Purkinje cell (primary cell): Measurements from ENCODE around the gene FANCB. TPM values are rescaled to one million over a fixed set of nuclear protein-coding genes. Genes with fewer than 3 reads are reported as not detected.

Experiments
- polyA plus RNA-seq: library from polyadenylated mRNA; unstranded; fragments of >200 nt; fragmentation: Nextera tagmentation; gene quantifications from 2 replicates; pipeline ENCODE4 v1.2.1, GENCODE V29; 2014

Gene FANCB
- 2.8 TPM in 1 of 2 replicates, not detected in the other for polyA plus RNA-seq

GRCh38 chrX:14872851-14873675 lies at the start of gene FANCB, which contains the start of gene MOSPD2:
Gene FANCB (minus strand): TSS chrX:14873069. CDS start chrX:14865510, 7,559 bp downstream.
Gene MOSPD2 (plus strand): TSS chrX:14873421. CDS start chrX:14873529, 108 bp downstream.

Other genes starting within 250 kb of the FANCB start
- 14.2 and 19.7 TPM in 2 replicates for gene MOSPD2, start 352 bp upstream of the FANCB start, polyA plus RNA-seq